ENCODE data around the gene REN. TPM values are rescaled to one million over a fixed set of nuclear protein-coding genes. Genes with fewer than 3 reads are reported as not detected.

The REN gene
- polyA plus RNA-seq, 1 donor from 2014 or later = not detected

DNA sequence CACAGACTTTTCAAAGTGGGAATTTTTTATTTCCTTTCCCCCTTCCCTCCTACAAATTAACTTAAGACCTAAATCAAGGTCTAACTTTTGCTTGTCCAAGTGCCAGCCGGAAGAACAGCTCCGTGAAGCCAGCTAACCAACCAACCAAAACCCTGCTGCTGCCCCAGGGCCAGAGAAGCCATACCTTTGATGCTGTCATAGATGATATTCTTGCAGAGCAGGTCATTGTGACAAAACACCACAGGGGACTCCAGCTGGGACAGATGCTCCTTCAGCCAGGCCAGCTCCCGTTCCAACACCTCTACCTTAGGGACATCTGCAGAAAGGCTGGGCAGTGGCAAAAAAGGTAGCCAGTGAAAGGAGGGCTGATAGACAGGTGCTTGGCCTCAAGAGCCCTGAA, 25.0 kb downstream of the REN start:
- no peaks in the 10 kb centered on the region for H3K36me3 ChIP-seq (ENCODE audit: insufficient read depth, low read length)
- H3K27me3 ChIP-seq (ENCODE audit: insufficient read depth, low read depth, low read length) = no peaks in the 10 kb centered on the region
- no peaks in the 10 kb centered on the region for H3K79me2 ChIP-seq (replicated peaks; ENCODE audit: insufficient read depth, low read length)
- no peaks in the 10 kb centered on the region for H3K9me3 ChIP-seq (ENCODE audit: low read length)
- H4K20me1 ChIP-seq (ENCODE audit: insufficient read depth) = no peaks in the 10 kb centered on the region
- H3K9me2 ChIP-seq (ENCODE audit: insufficient read depth, low read length) = no peaks in the 10 kb centered on the region
- no peak overlapping the region for H3K9ac ChIP-seq (ENCODE audit: low read length)
- no peak overlapping the region for H3K4me2 ChIP-seq (ENCODE audit: low read length)
- TF ChIP-seq CTCF (IDR thresholded peaks at IDR 0.05; ENCODE audit: poor library complexity, severe bottlenecking) = no peak
- TF ChIP-seq EP300 (conservative IDR thresholded peaks at IDR 0.05; ENCODE audit: poor library complexity, severe bottlenecking) = no peak
- TF ChIP-seq SMC3 (conservative IDR thresholded peaks at IDR 0.05; ENCODE audit: poor library complexity) = no peak
- TF ChIP-seq TAF1 (IDR thresholded peaks at IDR 0.05; ENCODE audit: low read depth) = no peak
- TF ChIP-seq MXI1 (conservative IDR thresholded peaks at IDR 0.05; ENCODE audit: poor library complexity, severe bottlenecking) = no peak
- H3F3A ChIP-seq (ENCODE audit: insufficient read depth, low read length, poor library complexity, severe bottlenecking) = no peaks in the 10 kb centered on the region
- no peak overlapping the region for H3K4me3 ChIP-seq (ENCODE audit: low read length)
- H2AFZ ChIP-seq (ENCODE audit: low read depth, low read length) = no peak overlapping the region
- no peak overlapping the region for H3K27ac ChIP-seq (ENCODE audit: low read length)

- Histone ChIP-seq H2AFZ (ENCODE audit: low read depth, low read length) (no peak overlapping the region), H3K4me2 (ENCODE audit: low read length) (no peak overlapping the region), H3K36me3 (ENCODE audit: insufficient read depth, low read length) (no peaks in the 10 kb centered on the region), H3K9me3 (ENCODE audit: low read length) (no peaks in the 10 kb centered on the region), H3K9ac (ENCODE audit: low read length) (no peak overlapping the region), H3K4me3 (ENCODE audit: low read length) (no peak overlapping the region), H4K20me1 (ENCODE audit: insufficient read depth) (no peaks in the 10 kb centered on the region), H3K9me2 (ENCODE audit: insufficient read depth, low read length) (no peaks in the 10 kb centered on the region), H3K27me3 (ENCODE audit: insufficient read depth, low read depth, low read length) (no peaks in the 10 kb centered on the region), H3K79me2 (replicated peaks; ENCODE audit: insufficient read depth, low read length) (no peaks in the 10 kb centered on the region), H3K27ac (ENCODE audit: low read length) (no peak overlapping the region), H3F3A (ENCODE audit: insufficient read depth, low read length, poor library complexity, severe bottlenecking) (no peaks in the 10 kb centered on the region)
- no peak for TF ChIP-seq POLR2AphosphoS5 (IDR thresholded peaks at IDR 0.05)
Observed at GRCh38 chr1:204139952-204140351, 26.2 kb downstream of the REN start.

DNA sequence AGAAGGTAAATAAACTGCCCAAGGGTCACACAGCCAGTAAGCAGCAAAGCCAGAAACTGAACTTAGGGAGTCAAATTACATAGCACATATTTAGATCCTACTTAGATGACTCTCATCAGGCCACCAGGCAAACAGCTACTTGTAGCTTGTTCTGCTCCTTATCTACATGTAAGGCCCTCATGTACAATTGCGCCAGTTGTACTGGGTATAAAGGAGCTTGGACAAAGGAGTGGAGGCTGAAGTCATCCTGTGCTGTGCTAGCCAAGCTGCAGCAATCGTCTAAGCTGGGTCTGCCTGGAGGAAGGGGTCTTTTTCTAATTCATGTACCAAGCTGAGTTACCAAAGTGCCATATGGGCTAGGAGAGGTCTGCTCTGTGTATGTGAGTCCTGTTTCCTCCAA, 27.0 kb downstream of the REN start:
- no peaks in the 10 kb centered on the region for H3K27me3 ChIP-seq (ENCODE audit: insufficient read depth, low read depth, low read length)
- H3K36me3 ChIP-seq (ENCODE audit: insufficient read depth, low read length) = no peaks in the 10 kb centered on the region

More for the DNA sequence above, 27.0 kb downstream of the REN start:
- no peak overlapping the region for H3K4me2 ChIP-seq (ENCODE audit: low read length)
- H2AFZ ChIP-seq (ENCODE audit: low read depth, low read length) = no peak overlapping the region
- no peak overlapping the region for H3K9ac ChIP-seq (ENCODE audit: low read length)
- H3K9me2 ChIP-seq (ENCODE audit: insufficient read depth, low read length) = no peaks in the 10 kb centered on the region
- no peak overlapping the region for H3K27ac ChIP-seq (ENCODE audit: low read length)
- no peaks in the 10 kb centered on the region for H4K20me1 ChIP-seq (ENCODE audit: insufficient read depth)
- TF ChIP-seq RAD21 (conservative IDR thresholded peaks at IDR 0.05) (no peak), MXI1 (conservative IDR thresholded peaks at IDR 0.05; ENCODE audit: poor library complexity, severe bottlenecking) (no peak), EZH2 (IDR thresholded peaks at IDR 0.05; ENCODE audit: borderline replicate concordance, insufficient read depth, low read length, poor library complexity, severe bottlenecking) (no peak), REST (IDR thresholded peaks at IDR 0.05; ENCODE audit: borderline replicate concordance) (no peak), POLR2AphosphoS5 (IDR thresholded peaks at IDR 0.05) (no peak)
- no peaks in the 10 kb centered on the region for H3F3A ChIP-seq (ENCODE audit: insufficient read depth, low read length, poor library complexity, severe bottlenecking)
- H3K4me3 ChIP-seq (ENCODE audit: low read length) = no peak overlapping the region
- no peaks in the 10 kb centered on the region for H3K79me2 ChIP-seq (replicated peaks; ENCODE audit: insufficient read depth, low read length)
- no peaks in the 10 kb centered on the region for H3K9me3 ChIP-seq (ENCODE audit: low read length)

Data from neural cell (in vitro differentiated cells).